GM12878 (cell line): ENCODE data around the gene CFI. TPM values are rescaled to one million over a fixed set of nuclear protein-coding genes. Genes with fewer than 3 reads are reported as not detected.

Source experiments
- BCL11A ChIP-seq: IDR thresholded peaks from 2 replicates; pipeline ENCODE4 v1.6.1; 2011; ENCODE audit warnings: low read depth, low read length
- CEBPB ChIP-seq, 2 experiments: fragments of 150-350 bp in 1 of 2; IDR thresholded peaks; 2 replicates each; pipeline ENCODE4 v1.6.1; 2012 to 2014; ENCODE audit warnings: low read depth in 2 of 2, low read length in 2 of 2, borderline replicate concordance in 1 of 2, inconsistent platforms in 1 of 2
- CTCF ChIP-seq, 3 experiments: IDR thresholded peaks in 2 of 3; conservative IDR thresholded peaks in 1 of 3; 2 replicates each; pipeline ENCODE4 v1.5.1; 2011; ENCODE audit warnings: low read depth in 3 of 3, low read length in 3 of 3, mild to moderate bottlenecking in 3 of 3, control low read depth in 2 of 3, moderate library complexity in 2 of 3, inconsistent platforms in 1 of 3, mixed read lengths in 1 of 3; ENCODE audit not compliant: control insufficient read depth in 2 of 3, insufficient read depth in 1 of 3; ENCODE audit errors: extremely low read depth in 1 of 3
- E4F1 ChIP-seq: fragments of 450-650 bp; IDR thresholded peaks from 2 replicates; pipeline ENCODE4 v1.6.1; 2018; ENCODE audit warnings: borderline replicate concordance, mild to moderate bottlenecking; ENCODE audit not compliant: partially characterized antibody
- ESRRA ChIP-seq: IDR thresholded peaks from 2 replicates; pipeline ENCODE4 v1.6.1; 2012; ENCODE audit warnings: mild to moderate bottlenecking, low read length, improper control_type of control experiment
- GATAD2B ChIP-seq: fragments of 450-650 bp; conservative IDR thresholded peaks from 2 replicates; pipeline ENCODE4 v1.6.1; 2017; ENCODE audit warnings: low read depth, mild to moderate bottlenecking, moderate library complexity
- HDAC2 ChIP-seq: fragments of 200-600 bp; sonication (generic); IDR thresholded peaks from 2 replicates; pipeline ENCODE4 v1.6.1; 2017
- IRF4 ChIP-seq: IDR thresholded peaks from 2 replicates; pipeline ENCODE4 v1.6.1; 2011; ENCODE audit warnings: low read depth, low read length
- KAT2A ChIP-seq: conservative IDR thresholded peaks from 2 replicates; pipeline ENCODE4 v1.6.1; 2011; ENCODE audit warnings: low read depth, low read length; ENCODE audit not compliant: control insufficient read depth
- NFIC ChIP-seq: IDR thresholded peaks from 2 replicates; pipeline ENCODE4 v1.6.1; 2012; ENCODE audit warnings: low read depth, mild to moderate bottlenecking, inconsistent platforms, low read length, moderate library complexity
- REST ChIP-seq: IDR thresholded peaks from 2 replicates; pipeline ENCODE4 v1.6.1; 2012; ENCODE audit warnings: mild to moderate bottlenecking, low read depth, low read length
- RUNX3 ChIP-seq: IDR thresholded peaks from 2 replicates; pipeline ENCODE4 v1.6.1; 2012; ENCODE audit warnings: low read length, inconsistent platforms
- SIN3A ChIP-seq: IDR thresholded peaks from 2 replicates; pipeline ENCODE4 v1.6.1; 2012; ENCODE audit warnings: low read depth, low read length, improper control_type of control experiment
- SMAD5 ChIP-seq: IDR thresholded peaks from 2 replicates; pipeline ENCODE4 v1.6.1; 2016; ENCODE audit warnings: antibody characterized with exemption, low read depth
- STAT3 ChIP-seq: IDR thresholded peaks from 2 replicates; pipeline ENCODE4 v1.6.1; 2011; ENCODE audit warnings: low read depth, low read length, improper control_type of control experiment
- TBL1XR1 ChIP-seq: IDR thresholded peaks from 2 replicates; pipeline ENCODE4 v1.6.1; 2012; ENCODE audit warnings: low read depth, low read length, improper control_type of control experiment
- WRNIP1 ChIP-seq: IDR thresholded peaks from 2 replicates; pipeline ENCODE4 v1.6.1; 2011; ENCODE audit warnings: low read depth, low read length, improper control_type of control experiment, borderline replicate concordance
- polyA plus RNA-seq, 11 experiments: library from polyadenylated mRNA; depleted of rRNA in 4 of 11; unstranded in 6 of 11; stranded (reverse) in 5 of 11; fragments of >200 nt; fragmentation: Nextera tagmentation in 4 of 11; fragmentation: Illumina TruSeq in 1 of 11; extraction: Ambion mirVana in 4 of 11; extraction: Trizol in 1 of 11; gene quantifications; 1 replicate in 1 of 11; 2 replicates in 10 of 11; pipeline versions ENCODE4 v1.2.1 to v1.2.3, GENCODE V29; 2011 to 2016; ENCODE audit warnings: inconsistent platforms in 2 of 11, missing spikeins in 2 of 11, low read depth in 1 of 11
- total RNA-seq, 4 experiments: library from RNA; depleted of rRNA in 3 of 4; stranded (reverse); fragments of >200 nt in 3 of 4; fragmentation: Illumina TruSeq in 1 of 4; extraction: Trizol in 1 of 4; gene quantifications; 2 replicates each; pipeline versions ENCODE4 v1.2.1 to v1.2.3, GENCODE V29; 2013 to 2021
- TF ChIP-seq, protein P1 (sequence below): fragments of 450-650 bp; conservative IDR thresholded peaks from 2 replicates; pipeline ENCODE4 v1.6.1; 2017; ENCODE audit warnings: mild to moderate bottlenecking, moderate library complexity
- TF ChIP-seq, protein P2 (sequence below): IDR thresholded peaks from 2 replicates; pipeline ENCODE4 v1.6.1; 2011; ENCODE audit warnings: mild to moderate bottlenecking, low read depth, low read length, moderate library complexity; ENCODE audit not compliant: insufficient replicate concordance

Gene CFI
- total and polyA plus RNA-seq, 10 of the 15 experiments (the other 5 are each of a cell fraction or from before 2014, with no cell fraction given): 0.15 to 0.28 TPM; not detected in 8

GRCh38 chr4:109702950-109703663 is 98.7 kb downstream of the CFI start, which contains the start of gene CASP6 (continued):
- TF ChIP-seq CTCF (IDR thresholded peaks at IDR 0.05 in 2 of 3, conservative IDR thresholded peaks at IDR 0.05 in 1 of 3; ENCODE audit: control insufficient read depth in 2 of 3, extremely low read depth in 1 of 3, insufficient read depth in 1 of 3, low read depth in 3 of 3, low read length in 3 of 3): peak; percentile 59 to 79 (median 70)
- TF ChIP-seq, protein P1, sequence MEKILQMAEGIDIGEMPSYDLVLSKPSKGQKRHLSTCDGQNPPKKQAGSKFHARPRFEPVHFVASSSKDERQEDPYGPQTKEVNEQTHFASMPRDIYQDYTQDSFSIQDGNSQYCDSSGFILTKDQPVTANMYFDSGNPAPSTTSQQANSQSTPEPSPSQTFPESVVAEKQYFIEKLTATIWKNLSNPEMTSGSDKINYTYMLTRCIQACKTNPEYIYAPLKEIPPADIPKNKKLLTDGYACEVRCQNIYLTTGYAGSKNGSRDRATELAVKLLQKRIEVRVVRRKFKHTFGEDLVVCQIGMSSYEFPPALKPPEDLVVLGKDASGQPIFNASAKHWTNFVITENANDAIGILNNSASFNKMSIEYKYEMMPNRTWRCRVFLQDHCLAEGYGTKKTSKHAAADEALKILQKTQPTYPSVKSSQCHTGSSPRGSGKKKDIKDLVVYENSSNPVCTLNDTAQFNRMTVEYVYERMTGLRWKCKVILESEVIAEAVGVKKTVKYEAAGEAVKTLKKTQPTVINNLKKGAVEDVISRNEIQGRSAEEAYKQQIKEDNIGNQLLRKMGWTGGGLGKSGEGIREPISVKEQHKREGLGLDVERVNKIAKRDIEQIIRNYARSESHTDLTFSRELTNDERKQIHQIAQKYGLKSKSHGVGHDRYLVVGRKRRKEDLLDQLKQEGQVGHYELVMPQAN: peak; percentile 29
- no peak for TF ChIP-seq KAT2A
- TF ChIP-seq SIN3A: peak; percentile 73; the same call in 1 of the 2 replicates
- TF ChIP-seq E4F1: no peak
- TF ChIP-seq CEBPB (IDR thresholded peaks at IDR 0.05; ENCODE audit: borderline replicate concordance in 1 of 2, low read depth in 2 of 2, low read length in 2 of 2): no peak
- TF ChIP-seq IRF4: no peak
- no peak for TF ChIP-seq TBL1XR1
- no peak for TF ChIP-seq BCL11A
- TF ChIP-seq NFIC: no peak
- TF ChIP-seq GATAD2B: no peak; the same call in 1 of the 2 replicates
- no peak for TF ChIP-seq HDAC2
- TF ChIP-seq, protein P2, sequence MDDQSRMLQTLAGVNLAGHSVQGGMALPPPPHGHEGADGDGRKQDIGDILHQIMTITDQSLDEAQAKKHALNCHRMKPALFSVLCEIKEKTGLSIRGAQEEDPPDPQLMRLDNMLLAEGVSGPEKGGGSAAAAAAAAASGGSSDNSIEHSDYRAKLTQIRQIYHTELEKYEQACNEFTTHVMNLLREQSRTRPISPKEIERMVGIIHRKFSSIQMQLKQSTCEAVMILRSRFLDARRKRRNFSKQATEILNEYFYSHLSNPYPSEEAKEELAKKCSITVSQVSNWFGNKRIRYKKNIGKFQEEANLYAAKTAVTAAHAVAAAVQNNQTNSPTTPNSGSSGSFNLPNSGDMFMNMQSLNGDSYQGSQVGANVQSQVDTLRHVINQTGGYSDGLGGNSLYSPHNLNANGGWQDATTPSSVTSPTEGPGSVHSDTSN: no peak
- no peak for TF ChIP-seq SMAD5
- no peak; the same call in none of the 2 replicates for TF ChIP-seq RUNX3
- no peak for TF ChIP-seq WRNIP1
- TF ChIP-seq REST: no peak
- no peak for TF ChIP-seq STAT3
- TF ChIP-seq ESRRA: no peak
